Vagina (tissue), 2 donors: ENCODE results near the gene LIN28B. TPM values are rescaled to one million over a fixed set of nuclear protein-coding genes. Genes with fewer than 3 reads are reported as not detected.

Experiments
- DNase-seq, 2 donors: peaks; one replicate each; pipeline ENCODE4 v3.0.0-alpha.2; 2017; ENCODE audit errors: extremely low spot score in 2 of 2
- H3K27ac ChIP-seq: fragments of 200-600 bp; sonication (generic); one replicate; pipeline ENCODE4 v1.5.1; 2019
- H3K27me3 ChIP-seq: fragments of 200-600 bp; sonication (generic); one replicate; pipeline ENCODE4 v1.5.1; 2019
- H3K36me3 ChIP-seq, 2 donors: fragments of 200-600 bp; sonication (generic); one replicate each; pipeline ENCODE4 v1.5.1; 2017 to 2019
- H3K4me1 ChIP-seq: fragments of 200-600 bp; sonication (generic); one replicate; pipeline ENCODE4 v1.5.1; 2019
- H3K4me3 ChIP-seq, 2 donors: fragments of 200-600 bp; sonication (generic); 1 replicate in 1 of 2; 2 replicates in 1 of 2; pipeline ENCODE4 v1.5.1; 2016 to 2019
- H3K9me3 ChIP-seq: fragments of 200-600 bp; sonication (generic); one replicate; pipeline ENCODE4 v1.5.1; 2019
- POLR2A ChIP-seq, 2 donors: fragments of 450-650 bp; IDR thresholded peaks; one replicate each; pipeline ENCODE4 v1.6.1; 2017; ENCODE audit warnings: antibody characterized with exemption in 2 of 2, mild to moderate bottlenecking in 2 of 2, moderate library complexity in 2 of 2
- POLR2AphosphoS5 ChIP-seq, 2 donors: sonication (generic); formaldehyde crosslinking; IDR thresholded peaks; one replicate each; pipeline ENCODE4 v1.9.0; 2017; ENCODE audit warnings: antibody characterized with exemption in 2 of 2, mild to moderate bottlenecking in 2 of 2, low read depth in 1 of 2; ENCODE audit not compliant: insufficient read depth in 1 of 2
- intact Hi-C: fragments of 100-400 bp; cut with DNase I; formaldehyde crosslinking; loops from one replicate; pipeline ENCODE4 v1.15.1; 2023
- total RNA-seq: library from RNA; depleted of rRNA; stranded (reverse); fragments of >200 nt; gene quantifications from one replicate; pipeline ENCODE4 v1.2.3, GENCODE V29; 2016
- TF ChIP-seq, protein P1 (sequence below), 3 experiments: fragments of 450-650 bp in 2 of 3; fragments of 200-600 bp in 1 of 3; sonication (generic) in 1 of 3; IDR thresholded peaks; one replicate each; pipeline ENCODE4 v1.5.1; 2017 to 2019; ENCODE audit warnings: antibody characterized with exemption in 3 of 3, mild to moderate bottlenecking in 2 of 3, moderate library complexity in 2 of 3

Gene LIN28B
- total RNA-seq, 1 donor from 2014 or later, result not detected

DNA sequence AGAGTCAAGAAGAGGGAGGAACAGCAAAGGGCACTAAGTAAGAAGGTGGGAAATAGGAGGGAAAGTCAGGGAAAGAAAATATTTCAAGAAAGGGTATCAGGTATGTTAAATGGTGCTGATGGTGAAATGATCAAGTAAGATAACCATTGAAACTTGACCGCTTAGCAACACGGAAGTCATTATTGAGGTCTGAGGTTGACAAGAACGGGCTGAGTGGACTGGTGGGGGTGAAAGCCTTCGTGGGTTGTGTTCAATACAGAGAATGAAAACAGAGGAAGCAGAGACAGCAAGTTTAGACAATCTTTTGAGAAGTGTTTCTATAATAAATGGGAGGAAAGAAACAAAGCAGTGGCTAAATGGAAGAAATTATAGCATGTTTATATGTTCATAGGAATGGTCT, 72.0 kb downstream of the LIN28B start:
- Histone ChIP-seq H3K4me1 (no peaks in the 10 kb centered on the region), H3K27ac (no peak overlapping the region), H3K36me3 (no peaks in the 10 kb centered on the region), H3K9me3 (no peaks in the 10 kb centered on the region), H3K4me3 (no peak overlapping the region), H3K27me3 (no peaks in the 10 kb centered on the region)
- intact Hi-C loops, result no loop called here
- no peak for DNase-seq
- TF ChIP-seq, protein P1, sequence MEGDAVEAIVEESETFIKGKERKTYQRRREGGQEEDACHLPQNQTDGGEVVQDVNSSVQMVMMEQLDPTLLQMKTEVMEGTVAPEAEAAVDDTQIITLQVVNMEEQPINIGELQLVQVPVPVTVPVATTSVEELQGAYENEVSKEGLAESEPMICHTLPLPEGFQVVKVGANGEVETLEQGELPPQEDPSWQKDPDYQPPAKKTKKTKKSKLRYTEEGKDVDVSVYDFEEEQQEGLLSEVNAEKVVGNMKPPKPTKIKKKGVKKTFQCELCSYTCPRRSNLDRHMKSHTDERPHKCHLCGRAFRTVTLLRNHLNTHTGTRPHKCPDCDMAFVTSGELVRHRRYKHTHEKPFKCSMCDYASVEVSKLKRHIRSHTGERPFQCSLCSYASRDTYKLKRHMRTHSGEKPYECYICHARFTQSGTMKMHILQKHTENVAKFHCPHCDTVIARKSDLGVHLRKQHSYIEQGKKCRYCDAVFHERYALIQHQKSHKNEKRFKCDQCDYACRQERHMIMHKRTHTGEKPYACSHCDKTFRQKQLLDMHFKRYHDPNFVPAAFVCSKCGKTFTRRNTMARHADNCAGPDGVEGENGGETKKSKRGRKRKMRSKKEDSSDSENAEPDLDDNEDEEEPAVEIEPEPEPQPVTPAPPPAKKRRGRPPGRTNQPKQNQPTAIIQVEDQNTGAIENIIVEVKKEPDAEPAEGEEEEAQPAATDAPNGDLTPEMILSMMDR (IDR thresholded peaks at IDR 0.05), result no peak
- no peak for TF ChIP-seq POLR2AphosphoS5 (IDR thresholded peaks at IDR 0.05; ENCODE audit: insufficient read depth in 1 of 2, low read depth in 1 of 2)
- no peak for TF ChIP-seq POLR2A (IDR thresholded peaks at IDR 0.05)

DNA sequence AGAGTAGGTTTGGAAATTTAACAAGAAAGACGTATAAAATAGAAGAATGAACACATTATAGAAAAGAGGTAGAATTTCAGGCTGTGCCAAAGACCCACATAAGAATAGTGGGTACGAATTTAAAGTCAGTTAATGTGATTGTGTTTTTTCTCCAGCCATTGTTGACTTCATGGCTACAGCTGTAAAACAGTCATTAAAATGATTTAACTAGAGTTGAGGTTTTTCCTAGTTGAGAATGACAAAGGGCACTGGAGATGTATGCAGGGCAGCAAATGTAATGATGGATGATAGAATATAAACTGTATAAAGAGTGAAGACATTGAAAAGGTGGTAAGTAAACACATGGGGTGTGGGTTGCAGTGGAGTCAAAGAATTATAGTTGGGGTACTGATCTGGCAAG, 72.7 kb downstream of the LIN28B start:
- no peaks in the 10 kb centered on the region for H3K4me1 ChIP-seq
- no peak overlapping the region for H3K27ac ChIP-seq
- TF ChIP-seq, protein P1 (IDR thresholded peaks at IDR 0.05), result no peak
- TF ChIP-seq POLR2AphosphoS5 (IDR thresholded peaks at IDR 0.05; ENCODE audit: insufficient read depth in 1 of 2, low read depth in 1 of 2) (no peak), POLR2A (IDR thresholded peaks at IDR 0.05) (no peak)
- H3K9me3 ChIP-seq, result no peaks in the 10 kb centered on the region
- H3K36me3 ChIP-seq, result no peaks in the 10 kb centered on the region
- no peaks in the 10 kb centered on the region for H3K27me3 ChIP-seq
- no peak for DNase-seq
- intact Hi-C loops, result no loop called here
- H3K4me3 ChIP-seq, result no peak overlapping the region

DNA sequence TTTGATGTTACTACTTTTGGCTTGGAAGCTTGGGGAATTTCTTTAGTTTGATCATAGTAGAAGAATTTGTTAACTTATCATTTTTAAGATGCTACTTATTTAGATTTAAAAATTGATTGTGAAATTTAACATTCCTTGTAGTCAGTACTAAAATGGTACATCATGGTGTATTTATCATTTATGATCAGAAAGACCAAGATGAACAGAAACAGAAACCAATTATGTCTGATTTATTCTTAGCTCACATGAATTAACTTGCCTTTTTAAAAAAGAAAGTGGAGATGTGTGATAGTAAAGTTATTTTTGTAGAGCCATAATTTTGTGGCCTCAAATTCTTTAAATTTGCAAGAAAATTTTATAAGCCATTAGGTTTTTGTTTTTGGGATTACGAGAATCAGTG, 77.6 kb downstream of the LIN28B start:
- no peak for DNase-seq
- H3K36me3 ChIP-seq, result no peaks in the 10 kb centered on the region
- H3K27me3 ChIP-seq, result no peaks in the 10 kb centered on the region
- no peak for TF ChIP-seq POLR2AphosphoS5 (IDR thresholded peaks at IDR 0.05; ENCODE audit: insufficient read depth in 1 of 2, low read depth in 1 of 2)
- no peak for TF ChIP-seq POLR2A (IDR thresholded peaks at IDR 0.05)
- TF ChIP-seq, protein P1 (IDR thresholded peaks at IDR 0.05), result no peak
- H3K9me3 ChIP-seq, result no peaks in the 10 kb centered on the region
- intact Hi-C loops, result no loop called here
- no peak overlapping the region for H3K4me3 ChIP-seq
- H3K4me1 ChIP-seq, result no peaks in the 10 kb centered on the region
- no peak overlapping the region for H3K27ac ChIP-seq

DNA sequence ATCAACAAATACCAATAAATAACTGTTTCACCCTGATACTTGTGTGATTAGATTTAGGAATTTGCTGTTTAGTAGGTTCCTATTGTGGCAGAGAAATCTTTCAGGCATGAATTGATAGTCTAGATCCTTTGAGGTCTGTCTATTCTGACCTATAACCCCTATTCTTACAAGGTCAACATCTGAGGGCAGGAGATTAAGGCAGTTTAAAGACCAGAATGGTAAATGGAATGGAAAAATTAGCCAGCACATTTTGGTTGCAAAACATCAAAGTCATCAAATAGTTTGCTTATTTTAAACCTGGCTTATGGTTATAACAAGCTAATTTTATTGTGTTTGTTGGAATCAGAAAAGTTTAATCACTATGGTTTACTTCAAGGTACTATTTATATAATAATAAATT, 78.4 kb downstream of the LIN28B start:
- no peak for DNase-seq
- Histone ChIP-seq H3K4me1 (no peaks in the 10 kb centered on the region), H3K4me3 (no peak overlapping the region), H3K36me3 (no peaks in the 10 kb centered on the region), H3K9me3 (no peaks in the 10 kb centered on the region), H3K27me3 (no peaks in the 10 kb centered on the region), H3K27ac (no peak overlapping the region)
- TF ChIP-seq POLR2AphosphoS5 (IDR thresholded peaks at IDR 0.05; ENCODE audit: insufficient read depth in 1 of 2, low read depth in 1 of 2) (no peak), POLR2A (IDR thresholded peaks at IDR 0.05) (no peak)
- TF ChIP-seq, protein P1 (IDR thresholded peaks at IDR 0.05), result no peak
- intact Hi-C loops, result no loop called here

DNA sequence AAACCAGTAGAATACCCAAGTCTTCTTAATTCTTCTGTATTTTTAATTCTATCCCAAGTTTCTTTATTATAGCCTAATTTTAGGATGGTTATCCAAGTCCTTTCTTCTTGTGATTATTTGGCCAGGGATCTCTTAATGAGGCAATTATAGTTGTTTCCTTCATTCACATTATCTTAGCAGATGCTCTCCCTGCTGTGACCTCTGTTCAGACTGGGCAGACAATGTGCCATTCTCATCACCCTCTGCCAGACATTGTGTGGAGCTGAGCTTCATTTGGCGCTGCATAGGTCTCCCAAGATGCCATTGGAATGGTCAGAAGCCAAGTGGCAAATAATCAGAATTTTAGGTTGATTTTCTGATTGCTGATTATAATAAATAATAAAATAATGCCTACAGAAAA, 79.4 kb downstream of the LIN28B start:
- no peaks in the 10 kb centered on the region for H3K4me1 ChIP-seq
- TF ChIP-seq POLR2A (IDR thresholded peaks at IDR 0.05), result no peak
- no peak for TF ChIP-seq POLR2AphosphoS5 (IDR thresholded peaks at IDR 0.05; ENCODE audit: insufficient read depth in 1 of 2, low read depth in 1 of 2)
- TF ChIP-seq, protein P1 (IDR thresholded peaks at IDR 0.05), result no peak
- no peaks in the 10 kb centered on the region for H3K36me3 ChIP-seq
- no peak overlapping the region for H3K27ac ChIP-seq
- H3K9me3 ChIP-seq, result no peaks in the 10 kb centered on the region
- H3K27me3 ChIP-seq, result no peaks in the 10 kb centered on the region
- no peak overlapping the region for H3K4me3 ChIP-seq
- DNase-seq, result no peak
- intact Hi-C loops, result no loop called here
